GM21529 (cell line): ENCODE data around the gene PSD.

Experiments used
- ATAC-seq: cut with Tn5 transposase; IDR thresholded peaks from one replicate; pipeline ENCODE4 v1.9.1; 2021; ENCODE audit not compliant: unreplicated experiment

PSD gene

GRCh38 chr10:102449321-102450123, 30.9 kb upstream of the PSD start:
- ATAC-seq: peak; percentile 52

GRCh38 chr10:102444851-102445250, 26.3 kb upstream of the PSD start:
- ATAC-seq: no peak

- ATAC-seq: no peak
These were observed 19.8 kb upstream of the PSD start for GRCh38 chr10:102438374-102438773.

GRCh38 chr10:102437515-102437914, 18.9 kb upstream of the PSD start:
- no peak for ATAC-seq

GRCh38 chr10:102436312-102436711, 17.7 kb upstream of the PSD start:
- no peak for ATAC-seq

GRCh38 chr10:102435529-102436233, 17.1 kb upstream of the PSD start:
- ATAC-seq: no peak

GRCh38 chr10:102435133-102435497, 16.5 kb upstream of the PSD start:
- ATAC-seq: no peak

- no peak for ATAC-seq
These were observed 16.0 kb upstream of the PSD start for GRCh38 chr10:102434394-102435132.

- ATAC-seq: no peak
These were observed 15.0 kb upstream of the PSD start for GRCh38 chr10:102433619-102434046.

GRCh38 chr10:102432162-102432950, 13.8 kb upstream of the PSD start, which contains the start of gene CUEDC2:
Gene CUEDC2 (minus strand): TSS chr10:102432574. CDS start chr10:102425188, 7,386 bp downstream.
- peak; percentile 88 for ATAC-seq

GRCh38 chr10:102431452-102432124, 13.0 kb upstream of the PSD start:
- ATAC-seq: no peak

GRCh38 chr10:102429468-102429867, 10.9 kb upstream of the PSD start:
- ATAC-seq: no peak

GRCh38 chr10:102426803-102427287, 8.3 kb upstream of the PSD start:
- no peak for ATAC-seq

GRCh38 chr10:102425444-102425843, 6.9 kb upstream of the PSD start:
- no peak for ATAC-seq

GRCh38 chr10:102424916-102425315, 6.3 kb upstream of the PSD start:
- ATAC-seq: no peak

- no peak for ATAC-seq
These were observed 5.6 kb upstream of the PSD start for GRCh38 chr10:102424145-102424544.

- ATAC-seq: no peak
These were observed 4.9 kb upstream of the PSD start for GRCh38 chr10:102423372-102423968.

GRCh38 chr10:102422545-102423129, 4.1 kb upstream of the PSD start:
- ATAC-seq: peak; percentile 31

GRCh38 chr10:102421757-102422512, 3.4 kb upstream of the PSD start:
- ATAC-seq: peak; percentile 4
